Measurements from ENCODE around the gene CIBAR2. TPM values are rescaled to one million over a fixed set of nuclear protein-coding genes. Genes with fewer than 3 reads are reported as not detected.

Gene CIBAR2
- total RNA-seq, 2 experiments from 2014 or later = 0.50 TPM; not detected in 1

- TF ChIP-seq EZH2phosphoT487 (IDR thresholded peaks at IDR 0.05; ENCODE audit: borderline replicate concordance, low read depth, low read length) (no peak), CTCF (conservative IDR thresholded peaks at IDR 0.05; ENCODE audit: low read length) (no peak)
- H3K27ac ChIP-seq (ENCODE audit: low read depth, low read length, poor library complexity, severe bottlenecking) = no peak overlapping the region
- no peaks in the 10 kb centered on the region for H4K20me1 ChIP-seq (ENCODE audit: insufficient read depth, low read length)
- intact Hi-C loops (cut with micrococcal nuclease; ENCODE audit: unreplicated experiment) = no loop called here
- H3K9me3 ChIP-seq (ENCODE audit: low read length) = no peaks in the 10 kb centered on the region
- ChIA-PET CTCF (ENCODE audit: unreplicated experiment) (no interaction called here), POLR2A (no interaction called here)
- BruUV-seq (replicated peaks) = no TSS peak
- H3K36me3 ChIP-seq (ENCODE audit: insufficient read depth, low read length) = no peaks in the 10 kb centered on the region
- no peak overlapping the region for H3K4me3 ChIP-seq (ENCODE audit: low read depth, low read length, poor library complexity, severe bottlenecking)
- DNase-seq (ENCODE audit: low spot score) = no peak
- no peak overlapping the region for H3K4me2 ChIP-seq (ENCODE audit: low read length)
- H2AFZ ChIP-seq (ENCODE audit: low read length) = no peak overlapping the region
- no peaks in the 10 kb centered on the region for H3K79me2 ChIP-seq (ENCODE audit: insufficient read depth, low read depth, low read length)
- no peaks in the 10 kb centered on the region for H3K9me2 ChIP-seq (ENCODE audit: insufficient read depth, low read length)
- H3K4me1 ChIP-seq (ENCODE audit: insufficient read depth, low read length, poor library complexity, severe bottlenecking) = peaks cover 4% of the 10 kb centered on the region
These were observed 44.6 kb upstream of the CIBAR2 start for GRCh38 chr16:85156869-85157268.

- no peaks in the 10 kb centered on the region for H4K20me1 ChIP-seq (ENCODE audit: insufficient read depth, low read length)
- BruUV-seq (replicated peaks) = no TSS peak
- H3K79me2 ChIP-seq (ENCODE audit: insufficient read depth, low read depth, low read length) = no peaks in the 10 kb centered on the region
- H3K27ac ChIP-seq (ENCODE audit: low read depth, low read length, poor library complexity, severe bottlenecking) = no peak overlapping the region
- POLR2A ChIA-PET = interaction anchor here (0.6 kb wide), 1 partner anchor 954 kb away, joined by 5 read pairs; no protein-coding TSS in a partner anchor
- no peaks in the 10 kb centered on the region for H3K9me3 ChIP-seq (ENCODE audit: low read length)
- H2AFZ ChIP-seq (ENCODE audit: low read length) = no peak overlapping the region
- CTCF ChIA-PET (ENCODE audit: unreplicated experiment) = no interaction called here
- DNase-seq (ENCODE audit: low spot score) = no peak
- no peaks in the 10 kb centered on the region for H3K36me3 ChIP-seq (ENCODE audit: insufficient read depth, low read length)
- H3K4me2 ChIP-seq (ENCODE audit: low read length) = no peak overlapping the region
- TF ChIP-seq CTCF (conservative IDR thresholded peaks at IDR 0.05; ENCODE audit: low read length) (no peak), EZH2phosphoT487 (IDR thresholded peaks at IDR 0.05; ENCODE audit: borderline replicate concordance, low read depth, low read length) (no peak)
- intact Hi-C loops (cut with micrococcal nuclease; ENCODE audit: unreplicated experiment) = no loop called here
- no peak overlapping the region for H3K4me3 ChIP-seq (ENCODE audit: low read depth, low read length, poor library complexity, severe bottlenecking)
- no peaks in the 10 kb centered on the region for H3K9me2 ChIP-seq (ENCODE audit: insufficient read depth, low read length)
- peaks cover 4% of the 10 kb centered on the region for H3K4me1 ChIP-seq (ENCODE audit: insufficient read depth, low read length, poor library complexity, severe bottlenecking)
These were observed 44.2 kb upstream of the CIBAR2 start for GRCh38 chr16:85156440-85156839.

- peaks cover 3% of the 10 kb centered on the region for H3K4me1 ChIP-seq (ENCODE audit: insufficient read depth, low read length, poor library complexity, severe bottlenecking)
- H3K9me2 ChIP-seq (ENCODE audit: insufficient read depth, low read length) = no peaks in the 10 kb centered on the region
- no peaks in the 10 kb centered on the region for H3K36me3 ChIP-seq (ENCODE audit: insufficient read depth, low read length)
- H2AFZ ChIP-seq (ENCODE audit: low read length) = no peak overlapping the region
- H4K20me1 ChIP-seq (ENCODE audit: insufficient read depth, low read length) = no peaks in the 10 kb centered on the region
- H3K27ac ChIP-seq (ENCODE audit: low read depth, low read length, poor library complexity, severe bottlenecking) = no peak overlapping the region
- no peaks in the 10 kb centered on the region for H3K79me2 ChIP-seq (ENCODE audit: insufficient read depth, low read depth, low read length)
- H3K4me2 ChIP-seq (ENCODE audit: low read length) = no peak overlapping the region
- no peaks in the 10 kb centered on the region for H3K9me3 ChIP-seq (ENCODE audit: low read length)
- H3K4me3 ChIP-seq (ENCODE audit: low read depth, low read length, poor library complexity, severe bottlenecking) = no peak overlapping the region
- no TSS peak for BruUV-seq (replicated peaks)
- CTCF ChIA-PET (ENCODE audit: unreplicated experiment) = no interaction called here
- POLR2A ChIA-PET = interaction anchor here (0.6 kb wide), 1 partner anchor 591 kb away, joined by 5 read pairs; no protein-coding TSS in a partner anchor
- DNase-seq (ENCODE audit: low spot score) = no peak
- intact Hi-C loops (cut with micrococcal nuclease; ENCODE audit: unreplicated experiment) = no loop called here
- no peak for TF ChIP-seq EZH2phosphoT487 (IDR thresholded peaks at IDR 0.05; ENCODE audit: borderline replicate concordance, low read depth, low read length)
- no peak for TF ChIP-seq CTCF (conservative IDR thresholded peaks at IDR 0.05; ENCODE audit: low read length)
These were observed 41.4 kb upstream of the CIBAR2 start for GRCh38 chr16:85153656-85154091.

All from OCI-LY7 (cell line).